ENCODE results near the gene PLEKHA8.

DNA sequence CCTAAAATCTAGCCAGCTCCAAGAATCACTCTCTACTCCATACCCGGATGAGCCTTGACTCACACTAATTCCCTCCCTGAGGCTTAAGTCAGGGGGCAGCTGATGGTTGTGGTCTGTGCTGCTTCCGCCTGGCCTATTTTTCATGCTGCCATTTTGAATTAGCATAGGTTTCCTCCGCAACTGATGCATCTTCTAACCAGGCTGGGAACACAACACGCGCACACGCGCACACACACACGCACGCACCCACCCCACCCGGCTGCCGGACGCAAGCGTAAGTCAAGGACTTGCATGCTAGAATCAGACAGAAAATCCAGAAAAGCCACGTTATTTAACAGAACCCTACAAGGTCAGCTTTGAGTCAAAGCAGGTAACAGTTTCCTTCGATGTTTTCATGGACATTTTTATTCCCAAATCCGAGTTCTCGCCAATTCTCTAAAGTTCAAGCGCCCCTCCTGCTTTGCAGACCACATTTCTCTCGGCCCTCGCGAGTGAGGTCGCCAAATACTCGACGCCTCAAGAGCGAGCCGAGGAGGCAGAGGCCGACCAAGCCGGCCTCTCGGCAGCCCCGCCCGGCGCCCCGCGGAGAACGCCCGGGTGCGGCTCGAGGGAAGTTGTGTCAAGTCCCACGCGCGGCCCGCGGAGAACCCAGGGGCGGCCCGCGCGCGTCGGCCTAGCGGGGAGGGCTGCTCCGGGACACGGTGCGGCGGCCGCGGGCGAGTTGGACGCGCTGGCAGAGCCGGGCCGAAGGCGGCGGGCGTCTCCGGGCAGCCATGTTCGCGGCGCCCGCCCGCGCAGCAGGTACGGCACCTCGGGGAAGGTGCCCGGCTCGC is 39.6 kb upstream of the PLEKHA8 start:
- TF ChIP-seq POLR2A (IDR thresholded peaks at IDR 0.05), result no peak
- TF ChIP-seq, protein P1, sequence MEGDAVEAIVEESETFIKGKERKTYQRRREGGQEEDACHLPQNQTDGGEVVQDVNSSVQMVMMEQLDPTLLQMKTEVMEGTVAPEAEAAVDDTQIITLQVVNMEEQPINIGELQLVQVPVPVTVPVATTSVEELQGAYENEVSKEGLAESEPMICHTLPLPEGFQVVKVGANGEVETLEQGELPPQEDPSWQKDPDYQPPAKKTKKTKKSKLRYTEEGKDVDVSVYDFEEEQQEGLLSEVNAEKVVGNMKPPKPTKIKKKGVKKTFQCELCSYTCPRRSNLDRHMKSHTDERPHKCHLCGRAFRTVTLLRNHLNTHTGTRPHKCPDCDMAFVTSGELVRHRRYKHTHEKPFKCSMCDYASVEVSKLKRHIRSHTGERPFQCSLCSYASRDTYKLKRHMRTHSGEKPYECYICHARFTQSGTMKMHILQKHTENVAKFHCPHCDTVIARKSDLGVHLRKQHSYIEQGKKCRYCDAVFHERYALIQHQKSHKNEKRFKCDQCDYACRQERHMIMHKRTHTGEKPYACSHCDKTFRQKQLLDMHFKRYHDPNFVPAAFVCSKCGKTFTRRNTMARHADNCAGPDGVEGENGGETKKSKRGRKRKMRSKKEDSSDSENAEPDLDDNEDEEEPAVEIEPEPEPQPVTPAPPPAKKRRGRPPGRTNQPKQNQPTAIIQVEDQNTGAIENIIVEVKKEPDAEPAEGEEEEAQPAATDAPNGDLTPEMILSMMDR (IDR thresholded peaks at IDR 0.05), result no peak
